ENCODE measurements around the gene PRKRA. TPM values are rescaled to one million over a fixed set of nuclear protein-coding genes. Genes with fewer than 3 reads are reported as not detected.

The PRKRA gene
- total and polyA plus RNA-seq, 2 of the 13 experiments (the other 11 are each of a cell fraction or from before 2014, with no cell fraction given): 53.1 to 74.7 TPM

DNA sequence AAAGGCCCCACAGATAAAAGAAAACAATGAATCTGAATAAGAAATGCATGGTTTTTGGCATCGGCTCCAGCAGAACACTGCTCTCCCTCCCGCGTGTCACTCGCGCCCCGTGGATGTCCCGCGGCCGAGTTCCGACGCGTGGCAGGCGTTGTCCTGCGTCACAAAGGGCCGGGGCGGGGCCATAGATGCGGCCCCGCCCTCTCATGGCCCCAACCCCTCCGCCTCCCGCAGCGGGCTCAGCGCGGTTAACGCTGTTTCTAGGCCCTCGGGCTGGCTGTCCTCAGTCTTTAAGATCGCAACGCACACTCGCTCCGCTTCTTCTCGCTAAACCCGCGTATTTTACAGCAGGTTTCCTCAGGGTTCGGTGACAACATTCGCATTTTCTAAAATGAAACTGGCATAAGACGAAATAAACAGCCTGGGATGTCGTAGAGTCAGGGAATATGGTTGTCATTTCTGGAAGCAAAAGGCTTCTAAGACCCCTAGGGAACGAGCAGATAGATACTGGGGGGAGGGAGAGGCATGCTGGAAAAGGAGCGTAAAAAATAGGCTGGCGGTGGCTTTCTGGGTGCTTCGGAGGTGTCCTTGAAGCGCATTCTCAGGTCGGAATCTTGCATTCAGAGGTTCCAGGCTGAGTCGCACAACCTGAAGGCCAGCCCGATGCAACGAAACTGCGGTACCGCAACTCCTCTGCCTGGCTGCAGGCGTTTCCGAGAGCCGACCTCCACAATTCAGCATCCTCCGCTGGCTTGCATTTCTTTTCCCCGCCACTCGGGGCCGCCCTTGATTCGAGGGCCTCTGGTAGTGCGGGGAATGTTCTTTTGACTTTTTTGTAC lies 27.7 kb upstream of the PRKRA start, which contains the start of gene FKBP7 (continued):
- TF ChIP-seq RXRB (CRISPR knock-in tag; IDR thresholded peaks at IDR 0.05; ENCODE audit: borderline replicate concordance): no peak; the same call in 1 of the 2 replicates
- TF ChIP-seq GATA4 (IDR thresholded peaks at IDR 0.05; ENCODE audit: borderline replicate concordance, low read depth): peak; percentile 50; the same call in 1 of the 2 replicates
- peak; percentile 69; the same call in 1 of the 2 replicates for TF ChIP-seq ISL2 (CRISPR knock-in tag; IDR thresholded peaks at IDR 0.05)
- TF ChIP-seq ZNF207 (IDR thresholded peaks at IDR 0.05; ENCODE audit: borderline replicate concordance): no peak
- peak; percentile 43; the same call in 1 of the 2 replicates for TF ChIP-seq RAD21 (CRISPR knock-in tag; IDR thresholded peaks at IDR 0.05)
- no peak for TF ChIP-seq ZNF432 (CRISPR knock-in tag; IDR thresholded peaks at IDR 0.05; ENCODE audit: borderline replicate concordance)
- TF ChIP-seq ZKSCAN1 (IDR thresholded peaks at IDR 0.05; ENCODE audit: low read length): no peak
- TF ChIP-seq, protein P1, sequence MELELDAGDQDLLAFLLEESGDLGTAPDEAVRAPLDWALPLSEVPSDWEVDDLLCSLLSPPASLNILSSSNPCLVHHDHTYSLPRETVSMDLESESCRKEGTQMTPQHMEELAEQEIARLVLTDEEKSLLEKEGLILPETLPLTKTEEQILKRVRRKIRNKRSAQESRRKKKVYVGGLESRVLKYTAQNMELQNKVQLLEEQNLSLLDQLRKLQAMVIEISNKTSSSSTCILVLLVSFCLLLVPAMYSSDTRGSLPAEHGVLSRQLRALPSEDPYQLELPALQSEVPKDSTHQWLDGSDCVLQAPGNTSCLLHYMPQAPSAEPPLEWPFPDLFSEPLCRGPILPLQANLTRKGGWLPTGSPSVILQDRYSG (CRISPR knock-in tag; IDR thresholded peaks at IDR 0.05): peak; percentile 90; the same call in 1 of the 2 replicates
- TF ChIP-seq, protein P2, sequence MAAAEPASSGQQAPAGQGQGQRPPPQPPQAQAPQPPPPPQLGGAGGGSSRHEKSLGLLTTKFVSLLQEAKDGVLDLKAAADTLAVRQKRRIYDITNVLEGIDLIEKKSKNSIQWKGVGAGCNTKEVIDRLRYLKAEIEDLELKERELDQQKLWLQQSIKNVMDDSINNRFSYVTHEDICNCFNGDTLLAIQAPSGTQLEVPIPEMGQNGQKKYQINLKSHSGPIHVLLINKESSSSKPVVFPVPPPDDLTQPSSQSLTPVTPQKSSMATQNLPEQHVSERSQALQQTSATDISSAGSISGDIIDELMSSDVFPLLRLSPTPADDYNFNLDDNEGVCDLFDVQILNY (CRISPR knock-in tag; conservative IDR thresholded peaks at IDR 0.05): peak; percentile 70
- TF ChIP-seq ZNF33A (CRISPR knock-in tag; IDR thresholded peaks at IDR 0.05; ENCODE audit: borderline replicate concordance): no peak; the same call in 1 of the 2 replicates
- TF ChIP-seq ZBTB8A (CRISPR knock-in tag; IDR thresholded peaks at IDR 0.05; ENCODE audit: borderline replicate concordance, low read depth): peak; percentile 58; the same call in 1 of the 2 replicates
- TF ChIP-seq, protein P3, sequence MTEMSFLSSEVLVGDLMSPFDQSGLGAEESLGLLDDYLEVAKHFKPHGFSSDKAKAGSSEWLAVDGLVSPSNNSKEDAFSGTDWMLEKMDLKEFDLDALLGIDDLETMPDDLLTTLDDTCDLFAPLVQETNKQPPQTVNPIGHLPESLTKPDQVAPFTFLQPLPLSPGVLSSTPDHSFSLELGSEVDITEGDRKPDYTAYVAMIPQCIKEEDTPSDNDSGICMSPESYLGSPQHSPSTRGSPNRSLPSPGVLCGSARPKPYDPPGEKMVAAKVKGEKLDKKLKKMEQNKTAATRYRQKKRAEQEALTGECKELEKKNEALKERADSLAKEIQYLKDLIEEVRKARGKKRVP (CRISPR knock-in tag; IDR thresholded peaks at IDR 0.05): peak in 1 of 2 experiments; percentile 26; a peak in 1 of 4 replicates
- TF ChIP-seq FOSL2 (CRISPR knock-in tag; IDR thresholded peaks at IDR 0.05): peak; percentile 44; the same call in 1 of the 2 replicates
- TF ChIP-seq, protein P4, sequence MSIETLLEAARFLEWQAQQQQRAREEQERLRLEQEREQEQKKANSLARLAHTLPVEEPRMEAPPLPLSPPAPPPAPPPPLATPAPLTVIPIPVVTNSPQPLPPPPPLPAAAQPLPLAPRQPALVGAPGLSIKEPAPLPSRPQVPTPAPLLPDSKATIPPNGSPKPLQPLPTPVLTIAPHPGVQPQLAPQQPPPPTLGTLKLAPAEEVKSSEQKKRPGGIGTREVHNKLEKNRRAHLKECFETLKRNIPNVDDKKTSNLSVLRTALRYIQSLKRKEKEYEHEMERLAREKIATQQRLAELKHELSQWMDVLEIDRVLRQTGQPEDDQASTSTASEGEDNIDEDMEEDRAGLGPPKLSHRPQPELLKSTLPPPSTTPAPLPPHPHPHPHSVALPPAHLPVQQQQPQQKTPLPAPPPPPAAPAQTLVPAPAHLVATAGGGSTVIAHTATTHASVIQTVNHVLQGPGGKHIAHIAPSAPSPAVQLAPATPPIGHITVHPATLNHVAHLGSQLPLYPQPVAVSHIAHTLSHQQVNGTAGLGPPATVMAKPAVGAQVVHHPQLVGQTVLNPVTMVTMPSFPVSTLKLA (IDR thresholded peaks at IDR 0.05): no peak; the same call in 1 of the 2 replicates
- TF ChIP-seq, protein P5, sequence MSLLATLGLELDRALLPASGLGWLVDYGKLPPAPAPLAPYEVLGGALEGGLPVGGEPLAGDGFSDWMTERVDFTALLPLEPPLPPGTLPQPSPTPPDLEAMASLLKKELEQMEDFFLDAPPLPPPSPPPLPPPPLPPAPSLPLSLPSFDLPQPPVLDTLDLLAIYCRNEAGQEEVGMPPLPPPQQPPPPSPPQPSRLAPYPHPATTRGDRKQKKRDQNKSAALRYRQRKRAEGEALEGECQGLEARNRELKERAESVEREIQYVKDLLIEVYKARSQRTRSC (CRISPR knock-in tag; IDR thresholded peaks at IDR 0.05; ENCODE audit: low read depth): no peak
- TF ChIP-seq, protein P6, sequence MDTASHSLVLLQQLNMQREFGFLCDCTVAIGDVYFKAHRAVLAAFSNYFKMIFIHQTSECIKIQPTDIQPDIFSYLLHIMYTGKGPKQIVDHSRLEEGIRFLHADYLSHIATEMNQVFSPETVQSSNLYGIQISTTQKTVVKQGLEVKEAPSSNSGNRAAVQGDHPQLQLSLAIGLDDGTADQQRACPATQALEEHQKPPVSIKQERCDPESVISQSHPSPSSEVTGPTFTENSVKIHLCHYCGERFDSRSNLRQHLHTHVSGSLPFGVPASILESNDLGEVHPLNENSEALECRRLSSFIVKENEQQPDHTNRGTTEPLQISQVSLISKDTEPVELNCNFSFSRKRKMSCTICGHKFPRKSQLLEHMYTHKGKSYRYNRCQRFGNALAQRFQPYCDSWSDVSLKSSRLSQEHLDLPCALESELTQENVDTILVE (CRISPR knock-in tag; IDR thresholded peaks at IDR 0.05): peak; percentile 68; the same call in 1 of the 2 replicates
- TF ChIP-seq ZNF138 (CRISPR knock-in tag; IDR thresholded peaks at IDR 0.05; ENCODE audit: low read depth): no peak
- TF ChIP-seq, protein P7, sequence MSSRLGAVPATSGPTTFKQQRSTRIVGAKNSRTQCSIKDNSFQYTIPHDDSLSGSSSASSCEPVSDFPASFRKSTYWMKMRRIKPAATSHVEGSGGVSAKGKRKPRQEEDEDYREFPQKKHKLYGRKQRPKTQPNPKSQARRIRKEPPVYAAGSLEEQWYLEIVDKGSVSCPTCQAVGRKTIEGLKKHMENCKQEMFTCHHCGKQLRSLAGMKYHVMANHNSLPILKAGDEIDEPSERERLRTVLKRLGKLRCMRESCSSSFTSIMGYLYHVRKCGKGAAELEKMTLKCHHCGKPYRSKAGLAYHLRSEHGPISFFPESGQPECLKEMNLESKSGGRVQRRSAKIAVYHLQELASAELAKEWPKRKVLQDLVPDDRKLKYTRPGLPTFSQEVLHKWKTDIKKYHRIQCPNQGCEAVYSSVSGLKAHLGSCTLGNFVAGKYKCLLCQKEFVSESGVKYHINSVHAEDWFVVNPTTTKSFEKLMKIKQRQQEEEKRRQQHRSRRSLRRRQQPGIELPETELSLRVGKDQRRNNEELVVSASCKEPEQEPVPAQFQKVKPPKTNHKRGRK (CRISPR knock-in tag; IDR thresholded peaks at IDR 0.05): no peak
